HepG2 (cell line): ENCODE results near the gene GRK5.

ENCODE experiments used
- BRCA1 ChIP-seq: sonication (generic); formaldehyde crosslinking; IDR thresholded peaks from 2 replicates; pipeline ENCODE4 v1.4.0; 2020; ENCODE audit warnings: missing genetic modification reagents
- CTCF ChIP-seq: sonication (generic); formaldehyde crosslinking; IDR thresholded peaks from 2 replicates; pipeline ENCODE4 v1.5.0; 2020; ENCODE audit warnings: mild to moderate bottlenecking, missing genetic modification reagents, moderate library complexity
- ELF4 ChIP-seq: sonication (generic); formaldehyde crosslinking; IDR thresholded peaks from 2 replicates; pipeline ENCODE4 v1.5.0; 2020; ENCODE audit warnings: missing genetic modification reagents, mild to moderate bottlenecking, moderate library complexity, borderline replicate concordance
- MYC ChIP-seq: sonication (generic); formaldehyde crosslinking; IDR thresholded peaks from 2 replicates; pipeline ENCODE4 v1.9.0; 2021; ENCODE audit warnings: missing genetic modification reagents, borderline replicate concordance
- PHF8 ChIP-seq: sonication (generic); formaldehyde crosslinking; IDR thresholded peaks from 2 replicates; pipeline ENCODE4 v1.5.0; 2020; ENCODE audit warnings: missing genetic modification reagents
- RBM39 ChIP-seq: fragments of 200-400 bp; formaldehyde crosslinking; IDR thresholded peaks from one replicate; pipeline ENCODE4 v1.6.1; 2018; ENCODE audit warnings: antibody characterized with exemption, mild to moderate bottlenecking, low read depth, low read length; ENCODE audit not compliant: poor library complexity, severe bottlenecking
- ZNF274 ChIP-seq: sonication (generic); formaldehyde crosslinking; IDR thresholded peaks from 2 replicates; pipeline ENCODE4 v1.5.1; 2020; ENCODE audit warnings: mild to moderate bottlenecking, missing genetic modification reagents
- TF ChIP-seq, protein P1 (sequence below): sonication (generic); formaldehyde crosslinking; IDR thresholded peaks from 2 replicates; pipeline ENCODE4 v1.4.0; 2020; ENCODE audit warnings: low read depth, mild to moderate bottlenecking, missing genetic modification reagents

DNA sequence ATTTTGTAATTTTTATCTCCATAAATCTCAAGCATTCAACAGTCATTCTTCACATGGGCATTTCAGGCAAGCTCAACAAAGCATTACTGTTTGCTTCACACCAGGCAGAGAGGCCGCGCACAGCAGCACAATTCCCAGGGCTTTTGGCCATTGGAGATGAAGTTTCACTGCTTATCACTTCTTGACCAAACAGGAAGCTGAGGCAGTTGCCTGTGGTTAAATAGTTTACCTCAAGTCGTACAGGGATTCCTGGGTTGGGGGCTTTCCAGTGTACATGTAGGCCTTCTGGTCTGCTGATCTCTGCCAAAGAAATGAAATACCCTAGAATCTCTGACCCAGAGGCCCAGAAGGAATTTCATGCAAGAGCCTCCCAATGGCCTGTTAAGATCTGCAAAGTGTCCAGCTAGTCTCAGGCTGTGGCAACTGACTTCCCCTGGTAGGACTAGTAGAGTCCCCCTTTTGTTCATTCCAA, 17.5 kb upstream of the GRK5 start:
- TF ChIP-seq RBM39 (no peak), MYC (CRISPR knock-in tag) (no peak), BRCA1 (CRISPR knock-in tag) (no peak), ZNF274 (no peak), ELF4 (no peak), CTCF (CRISPR knock-in tag) (no peak), PHF8 (no peak)
- TF ChIP-seq, protein P1, sequence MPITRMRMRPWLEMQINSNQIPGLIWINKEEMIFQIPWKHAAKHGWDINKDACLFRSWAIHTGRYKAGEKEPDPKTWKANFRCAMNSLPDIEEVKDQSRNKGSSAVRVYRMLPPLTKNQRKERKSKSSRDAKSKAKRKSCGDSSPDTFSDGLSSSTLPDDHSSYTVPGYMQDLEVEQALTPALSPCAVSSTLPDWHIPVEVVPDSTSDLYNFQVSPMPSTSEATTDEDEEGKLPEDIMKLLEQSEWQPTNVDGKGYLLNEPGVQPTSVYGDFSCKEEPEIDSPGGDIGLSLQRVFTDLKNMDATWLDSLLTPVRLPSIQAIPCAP (CRISPR knock-in tag), result no peak
